Measurements from ENCODE around the gene UBE2G1. TPM values are rescaled to one million over a fixed set of nuclear protein-coding genes. Genes with fewer than 3 reads are reported as not detected.

UBE2G1 gene
- total RNA-seq, 1 donor from 2014 or later, result 80.4 TPM

GRCh38 chr17:4342535-4342934 is 23.9 kb downstream of the UBE2G1 start:
- intact Hi-C loops (cut with DNase I), result no loop called here
- no peak for DNase-seq (ENCODE audit: low spot score)

GRCh38 chr17:4341616-4341977 is 24.9 kb downstream of the UBE2G1 start:
- DNase-seq (ENCODE audit: low spot score), result no peak
- intact Hi-C loops (cut with DNase I), result no loop called here

GRCh38 chr17:4340914-4341615 is 25.4 kb downstream of the UBE2G1 start:
- intact Hi-C loops (cut with DNase I), result no loop called here
- no peak for DNase-seq (ENCODE audit: low spot score)

GRCh38 chr17:4334776-4335584 is 31.5 kb downstream of the UBE2G1 start:
- intact Hi-C loops (cut with DNase I), result no loop called here
- DNase-seq (ENCODE audit: low spot score), result no peak

- no peak for DNase-seq (ENCODE audit: low spot score)
- intact Hi-C loops (cut with DNase I), result no loop called here
These were observed 32.1 kb downstream of the UBE2G1 start for GRCh38 chr17:4334332-4334731.

GRCh38 chr17:4333041-4333440 is 33.4 kb downstream of the UBE2G1 start:
- DNase-seq (ENCODE audit: low spot score), result no peak
- intact Hi-C loops (cut with DNase I), result no loop called here

GRCh38 chr17:4332296-4332970 is 34.0 kb downstream of the UBE2G1 start:
- no peak for DNase-seq (ENCODE audit: low spot score)
- intact Hi-C loops (cut with DNase I), result no loop called here

GRCh38 chr17:4331614-4332013 is 34.9 kb downstream of the UBE2G1 start:
- no peak for DNase-seq (ENCODE audit: low spot score)
- intact Hi-C loops (cut with DNase I), result no loop called here

GRCh38 chr17:4329838-4330237 is 36.6 kb downstream of the UBE2G1 start:
- DNase-seq (ENCODE audit: low spot score), result no peak
- intact Hi-C loops (cut with DNase I), result no loop called here

- DNase-seq (ENCODE audit: low spot score), result no peak
- intact Hi-C loops (cut with DNase I), result no loop called here
These were observed 38.9 kb downstream of the UBE2G1 start for GRCh38 chr17:4327606-4328005.

GRCh38 chr17:4326608-4327007 is 39.9 kb downstream of the UBE2G1 start:
- intact Hi-C loops (cut with DNase I), result no loop called here
- DNase-seq (ENCODE audit: low spot score), result no peak

- no peak for DNase-seq (ENCODE audit: low spot score)
- intact Hi-C loops (cut with DNase I), result no loop called here
These were observed 40.4 kb downstream of the UBE2G1 start for GRCh38 chr17:4326112-4326511.

- intact Hi-C loops (cut with DNase I), result no loop called here
- no peak for DNase-seq (ENCODE audit: low spot score)
These were observed 42.0 kb downstream of the UBE2G1 start for GRCh38 chr17:4324463-4324862.

GRCh38 chr17:4319221-4319620 is 47.3 kb downstream of the UBE2G1 start:
- intact Hi-C loops (cut with DNase I), result no loop called here

GRCh38 chr17:4318596-4318995 is 47.9 kb downstream of the UBE2G1 start:
- DNase-seq (ENCODE audit: low spot score), result no peak
- intact Hi-C loops (cut with DNase I), result no loop called here

More at GRCh38 chr17:4319221-4319620, 47.3 kb downstream of the UBE2G1 start:
- no peak for DNase-seq (ENCODE audit: low spot score)

- intact Hi-C loops (cut with DNase I), result no loop called here
- DNase-seq (ENCODE audit: low spot score), result no peak
These were observed 48.3 kb downstream of the UBE2G1 start for GRCh38 chr17:4318186-4318585.

GRCh38 chr17:4317610-4318009 is 48.9 kb downstream of the UBE2G1 start:
- DNase-seq (ENCODE audit: low spot score), result no peak
- intact Hi-C loops (cut with DNase I), result no loop called here

- intact Hi-C loops (cut with DNase I), result no loop called here
These were observed 49.8 kb downstream of the UBE2G1 start for GRCh38 chr17:4316648-4317047.

GRCh38 chr17:4314618-4315017 is 51.9 kb downstream of the UBE2G1 start:
- intact Hi-C loops (cut with DNase I), result loop anchor here (5.0 kb wide), 1 partner anchor 53 kb away; the partner anchor contains the start of gene UBE2G1
- DNase-seq (ENCODE audit: low spot score), result no peak

More at GRCh38 chr17:4316648-4317047, 49.8 kb downstream of the UBE2G1 start:
- no peak for DNase-seq (ENCODE audit: low spot score)

GRCh38 chr17:4314179-4314578 is 52.3 kb downstream of the UBE2G1 start:
- DNase-seq (ENCODE audit: low spot score), result no peak
- intact Hi-C loops (cut with DNase I), result loop anchor here (5.0 kb wide), 1 partner anchor 53 kb away; the partner anchor contains the start of gene UBE2G1

Data from cardiac septum (tissue), 1 donor.